Measurements from ENCODE around the gene LGI1. TPM values are rescaled to one million over a fixed set of nuclear protein-coding genes. Genes with fewer than 3 reads are reported as not detected.
A peak's percentile ranks its signal among the peaks of the same experiment; 100 is the strongest.

LGI1 gene
- total RNA-seq, 1 donor from 2014 or later, result not detected

DNA sequence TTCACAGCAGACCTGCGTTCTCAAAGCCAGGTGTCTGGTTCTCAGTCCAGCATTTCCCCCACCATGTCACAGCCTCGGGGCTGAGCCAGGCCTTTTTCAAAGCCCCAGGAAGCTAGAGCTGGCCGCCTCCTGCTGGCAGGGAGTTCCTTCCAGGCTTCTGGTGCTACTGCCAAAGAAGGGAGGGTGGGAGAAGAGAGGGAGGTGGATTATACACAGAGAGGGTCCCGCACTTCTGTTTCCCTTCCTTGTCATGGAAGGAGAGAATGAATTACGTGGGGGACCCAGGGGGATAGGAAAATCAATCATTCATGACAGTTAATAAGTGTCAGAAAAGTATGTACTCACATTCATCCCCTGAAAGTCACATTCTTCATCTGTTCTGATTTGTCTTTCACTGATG lies 600 bp upstream of the LGI1 start:
- no peak for DNase-seq (ENCODE audit: low read depth)
- TF ChIP-seq, protein P1, sequence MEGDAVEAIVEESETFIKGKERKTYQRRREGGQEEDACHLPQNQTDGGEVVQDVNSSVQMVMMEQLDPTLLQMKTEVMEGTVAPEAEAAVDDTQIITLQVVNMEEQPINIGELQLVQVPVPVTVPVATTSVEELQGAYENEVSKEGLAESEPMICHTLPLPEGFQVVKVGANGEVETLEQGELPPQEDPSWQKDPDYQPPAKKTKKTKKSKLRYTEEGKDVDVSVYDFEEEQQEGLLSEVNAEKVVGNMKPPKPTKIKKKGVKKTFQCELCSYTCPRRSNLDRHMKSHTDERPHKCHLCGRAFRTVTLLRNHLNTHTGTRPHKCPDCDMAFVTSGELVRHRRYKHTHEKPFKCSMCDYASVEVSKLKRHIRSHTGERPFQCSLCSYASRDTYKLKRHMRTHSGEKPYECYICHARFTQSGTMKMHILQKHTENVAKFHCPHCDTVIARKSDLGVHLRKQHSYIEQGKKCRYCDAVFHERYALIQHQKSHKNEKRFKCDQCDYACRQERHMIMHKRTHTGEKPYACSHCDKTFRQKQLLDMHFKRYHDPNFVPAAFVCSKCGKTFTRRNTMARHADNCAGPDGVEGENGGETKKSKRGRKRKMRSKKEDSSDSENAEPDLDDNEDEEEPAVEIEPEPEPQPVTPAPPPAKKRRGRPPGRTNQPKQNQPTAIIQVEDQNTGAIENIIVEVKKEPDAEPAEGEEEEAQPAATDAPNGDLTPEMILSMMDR (IDR thresholded peaks at IDR 0.05; ENCODE audit: insufficient read depth, low read length, poor library complexity, severe bottlenecking), result peak; percentile 40

DNA sequence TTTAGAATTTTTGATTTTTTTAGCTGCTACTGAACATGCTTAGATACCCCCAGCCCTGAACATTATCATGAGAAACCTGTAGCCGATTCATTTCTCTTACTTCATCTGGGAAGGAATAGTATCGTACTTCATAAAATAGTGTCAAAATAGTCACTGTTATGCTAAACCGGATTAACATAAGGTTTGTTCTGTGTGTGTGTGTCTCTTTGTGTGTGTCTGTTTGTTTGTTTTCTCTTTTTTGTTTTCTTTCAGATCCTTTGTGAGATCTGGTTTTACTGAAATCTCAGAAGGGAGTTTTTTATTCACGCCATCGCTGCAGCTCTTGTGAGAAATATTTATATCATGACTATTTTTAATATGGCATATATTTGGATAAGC lies 761 bp downstream of the LGI1 start:
- Histone ChIP-seq H3K36me3 (ENCODE audit: control insufficient read depth, insufficient read depth, low read length) (no peaks in the 10 kb centered on the region), H3K27me3 (ENCODE audit: control insufficient read depth, insufficient read depth, low read length) (peaks cover 8% of the 10 kb centered on the region), H3K4me3 (ENCODE audit: low read depth, low read length) (no peak overlapping the region)
- no peak for DNase-seq (ENCODE audit: low read depth)
- TF ChIP-seq, protein P1 (IDR thresholded peaks at IDR 0.05; ENCODE audit: insufficient read depth, low read length, poor library complexity, severe bottlenecking), result no peak

More for the DNA sequence above, 600 bp upstream of the LGI1 start:
- Histone ChIP-seq H3K4me3 (ENCODE audit: low read depth, low read length) (no peak overlapping the region), H3K27me3 (ENCODE audit: control insufficient read depth, insufficient read depth, low read length) (peaks cover 8% of the 10 kb centered on the region), H3K36me3 (ENCODE audit: control insufficient read depth, insufficient read depth, low read length) (no peaks in the 10 kb centered on the region)

DNA sequence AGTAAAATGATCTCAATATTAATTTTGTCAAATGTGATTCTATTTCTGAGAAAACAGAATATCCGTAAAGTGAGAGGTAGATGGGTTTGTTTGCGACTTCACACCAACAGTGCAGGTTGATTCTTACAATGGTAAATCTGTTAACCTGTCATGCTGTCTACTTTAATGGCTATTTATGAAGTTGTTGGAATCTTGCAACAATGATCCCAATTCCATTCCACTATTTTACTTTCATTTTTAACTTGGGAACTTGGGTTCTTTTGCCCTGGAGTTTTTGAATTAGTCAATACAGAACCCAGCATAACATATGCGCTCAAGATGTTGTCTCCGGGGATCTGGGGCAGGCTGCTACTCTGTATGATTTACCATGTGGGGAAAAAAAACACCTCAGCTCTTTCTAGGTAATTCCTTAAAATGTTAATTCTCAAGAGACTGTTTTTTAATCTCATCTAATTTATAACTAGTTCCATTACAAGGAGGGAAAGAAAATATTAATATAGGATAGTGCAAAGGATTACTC lies 1.2 kb downstream of the LGI1 start:
- Histone ChIP-seq H3K4me3 (ENCODE audit: low read depth, low read length) (no peak overlapping the region), H3K36me3 (ENCODE audit: control insufficient read depth, insufficient read depth, low read length) (no peaks in the 10 kb centered on the region), H3K27me3 (ENCODE audit: control insufficient read depth, insufficient read depth, low read length) (peaks cover 8% of the 10 kb centered on the region)
- TF ChIP-seq, protein P1 (IDR thresholded peaks at IDR 0.05; ENCODE audit: insufficient read depth, low read length, poor library complexity, severe bottlenecking), result no peak
- no peak for DNase-seq (ENCODE audit: low read depth)

DNA sequence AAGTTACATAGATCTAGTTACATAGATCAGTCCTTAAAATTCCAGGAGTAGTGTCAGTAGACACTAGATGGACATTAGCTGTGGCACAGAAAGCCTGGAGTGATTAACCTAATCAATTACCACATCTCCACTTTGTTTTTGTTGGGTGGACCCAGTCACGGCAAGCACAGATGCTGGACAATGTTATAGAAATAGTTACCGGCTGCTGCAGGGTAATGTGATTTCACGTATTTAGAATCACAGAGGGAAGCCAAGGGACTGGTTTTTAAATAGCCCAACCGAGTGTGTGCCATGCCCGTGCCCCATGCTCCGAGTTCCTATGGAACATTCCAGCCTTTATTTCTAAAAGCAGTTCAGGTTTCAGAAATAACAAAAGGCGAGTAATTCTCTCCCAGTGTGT lies 2.8 kb downstream of the LGI1 start:
- TF ChIP-seq, protein P1 (IDR thresholded peaks at IDR 0.05; ENCODE audit: insufficient read depth, low read length, poor library complexity, severe bottlenecking), result no peak
- Histone ChIP-seq H3K4me3 (ENCODE audit: low read depth, low read length) (no peak overlapping the region), H3K27me3 (ENCODE audit: control insufficient read depth, insufficient read depth, low read length) (peaks cover 8% of the 10 kb centered on the region), H3K36me3 (ENCODE audit: control insufficient read depth, insufficient read depth, low read length) (no peaks in the 10 kb centered on the region)
- no peak for DNase-seq (ENCODE audit: low read depth)

DNA sequence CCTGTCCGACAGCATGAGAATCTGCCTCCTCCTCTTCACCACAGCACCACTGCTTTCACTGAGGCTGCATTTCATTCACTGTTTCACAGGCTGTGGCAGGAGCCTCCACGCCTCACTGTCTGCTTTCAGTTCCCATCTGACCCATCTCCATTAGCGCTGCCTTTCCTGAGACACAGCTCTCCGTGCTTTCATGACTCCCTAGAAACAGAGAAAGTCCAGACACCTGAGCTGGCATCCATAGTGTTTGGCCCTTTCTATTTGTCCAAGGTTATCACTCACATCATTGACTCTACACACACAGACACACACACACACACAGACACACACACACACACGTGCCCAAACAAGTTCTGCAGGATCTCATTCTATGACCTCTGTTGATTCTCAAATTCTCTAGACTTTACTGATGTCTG lies 5.2 kb downstream of the LGI1 start:
- H3K27me3 ChIP-seq (ENCODE audit: control insufficient read depth, insufficient read depth, low read length), result peaks cover 4% of the 10 kb centered on the region
- no peak overlapping the region for H3K4me3 ChIP-seq (ENCODE audit: low read depth, low read length)
- no peaks in the 10 kb centered on the region for H3K36me3 ChIP-seq (ENCODE audit: control insufficient read depth, insufficient read depth, low read length)
- TF ChIP-seq, protein P1 (IDR thresholded peaks at IDR 0.05; ENCODE audit: insufficient read depth, low read length, poor library complexity, severe bottlenecking), result no peak
- no peak for DNase-seq (ENCODE audit: low read depth)

DNA sequence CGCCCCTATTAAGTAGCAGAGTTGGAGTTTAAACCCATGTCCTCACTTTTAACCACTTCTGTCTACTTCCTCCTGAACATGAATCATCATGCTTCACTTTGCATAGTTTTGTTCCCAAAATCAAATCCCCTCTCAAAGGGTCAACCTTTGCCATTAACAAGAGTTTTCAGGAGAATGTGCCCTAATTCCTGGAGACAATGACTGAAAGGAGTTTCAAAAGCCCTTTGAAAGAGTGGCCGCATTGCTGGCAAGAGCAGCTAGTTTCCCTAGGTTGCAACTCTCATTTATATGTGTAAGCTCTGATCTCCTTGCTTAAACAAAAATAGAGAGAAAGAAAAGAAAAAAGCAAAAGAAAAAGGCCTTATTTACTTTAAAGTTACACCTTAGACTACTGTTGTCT lies 9.2 kb downstream of the LGI1 start:
- DNase-seq (ENCODE audit: low read depth), result no peak
- Histone ChIP-seq H3K4me3 (ENCODE audit: low read depth, low read length) (no peak overlapping the region), H3K27me3 (ENCODE audit: control insufficient read depth, insufficient read depth, low read length) (no peaks in the 10 kb centered on the region), H3K36me3 (ENCODE audit: control insufficient read depth, insufficient read depth, low read length) (no peaks in the 10 kb centered on the region)
- TF ChIP-seq, protein P1 (IDR thresholded peaks at IDR 0.05; ENCODE audit: insufficient read depth, low read length, poor library complexity, severe bottlenecking), result no peak

Measured in kidney epithelial cell (primary cell).